ENCODE results near the gene VCL.

GRCh38 chr10:74075906-74076305 lies 78.0 kb downstream of the VCL start:
- TF ChIP-seq POLR2A (IDR thresholded peaks at IDR 0.05) (no peak), EP300 (IDR thresholded peaks at IDR 0.05; ENCODE audit: low read depth) (no peak), CTCF (IDR thresholded peaks at IDR 0.05) (no peak), POLR2AphosphoS5 (IDR thresholded peaks at IDR 0.05) (no peak)

Data from transverse colon (tissue), 4 donors.